GM23248 (cell line): Measurements from ENCODE around the gene MID1IP1.

Source experiments
- EZH2 ChIP-seq: fragments of 200-600 bp; sonication (generic); IDR thresholded peaks from 2 replicates; pipeline ENCODE4 v1.6.1; 2018; ENCODE audit warnings: antibody characterized with exemption, mild to moderate bottlenecking; ENCODE audit not compliant: insufficient read depth, poor library complexity, severe bottlenecking
- EZH2phosphoT487 ChIP-seq: fragments of 200-600 bp; sonication (generic); IDR thresholded peaks from 2 replicates; pipeline ENCODE4 v1.6.1; 2018; ENCODE audit warnings: antibody characterized with exemption, moderate library complexity, mild to moderate bottlenecking, low read depth; ENCODE audit not compliant: insufficient read depth

- no peak for TF ChIP-seq EZH2phosphoT487
- TF ChIP-seq EZH2 = no peak
These were observed 49.7 kb downstream of the MID1IP1 start for GRCh38 chrX:38850807-38851544.
